MM.1S (cell line): ENCODE results near the gene FGD4.

Source experiments
- DNase-seq: peaks from one replicate; pipeline ENCODE4 v3.0.0-alpha.2; 2015
- H2AFZ ChIP-seq: fragments of 300-600 bp; sonication (generic); 2 replicates; pipeline ENCODE4 v1.6.0; 2016; ENCODE audit warnings: antibody characterized with exemption, low read length
- H3F3A ChIP-seq: fragments of 300-600 bp; sonication (generic); 2 replicates; pipeline ENCODE4 v1.6.1; 2016; ENCODE audit warnings: mild to moderate bottlenecking, antibody characterized with exemption, low read length, moderate library complexity, mixed read lengths; ENCODE audit not compliant: insufficient read depth
- H3K27ac ChIP-seq: fragments of 300-600 bp; sonication (generic); 2 replicates; pipeline ENCODE4 v1.5.1; 2016; ENCODE audit warnings: mild to moderate bottlenecking, low read length
- H3K27me3 ChIP-seq: fragments of 300-600 bp; sonication (generic); replicated peaks from 2 replicates; pipeline ENCODE4 v1.6.0; 2016; ENCODE audit warnings: low read length; ENCODE audit not compliant: insufficient read depth
- H3K36me3 ChIP-seq: fragments of 300-600 bp; sonication (generic); replicated peaks from 2 replicates; pipeline ENCODE4 v1.6.1; 2016; ENCODE audit warnings: mild to moderate bottlenecking, low read length, mixed read lengths; ENCODE audit not compliant: insufficient read depth
- H3K4me1 ChIP-seq: fragments of 300-600 bp; sonication (generic); 2 replicates; pipeline ENCODE4 v1.6.1; 2016; ENCODE audit warnings: low read length, mixed read lengths
- H3K4me2 ChIP-seq: fragments of 300-600 bp; sonication (generic); 2 replicates; pipeline ENCODE4 v1.6.0; 2016; ENCODE audit warnings: low read depth, low read length
- H3K4me3 ChIP-seq: fragments of 300-600 bp; sonication (generic); 2 replicates; pipeline ENCODE4 v1.5.1; 2016; ENCODE audit warnings: low read length, mixed read lengths
- H3K79me2 ChIP-seq: fragments of 300-600 bp; sonication (generic); 2 replicates; pipeline ENCODE4 v1.6.1; 2016; ENCODE audit warnings: mixed run types, low read length, mixed read lengths
- H3K9ac ChIP-seq: fragments of 300-600 bp; sonication (generic); 2 replicates; pipeline ENCODE4 v1.6.1; 2016; ENCODE audit warnings: low read length, mixed read lengths
- H3K9me2 ChIP-seq: fragments of 300-600 bp; sonication (generic); replicated peaks from 2 replicates; pipeline ENCODE4 v1.6.1; 2016; ENCODE audit warnings: mild to moderate bottlenecking, low read length, mixed read lengths; ENCODE audit not compliant: insufficient read depth
- H3K9me3 ChIP-seq: fragments of 300-600 bp; sonication (generic); replicated peaks from 2 replicates; pipeline ENCODE4 v1.6.1; 2016; ENCODE audit warnings: mild to moderate bottlenecking, low read length, mixed read lengths; ENCODE audit not compliant: insufficient read depth
- H4K20me1 ChIP-seq: fragments of 300-600 bp; sonication (generic); 2 replicates; pipeline ENCODE4 v1.6.1; 2016; ENCODE audit warnings: mild to moderate bottlenecking, low read length, moderate library complexity, mixed read lengths; ENCODE audit not compliant: insufficient read depth
- EZH2 ChIP-seq: fragments of 300-600 bp; sonication (generic); optimal IDR thresholded peaks from 2 replicates; pipeline ENCODE3; 2017; ENCODE audit warnings: low read depth, mild to moderate bottlenecking, antibody characterized with exemption, low read length, mixed read lengths
- EZH2phosphoT487 ChIP-seq: fragments of 300-600 bp; sonication (generic); IDR thresholded peaks from 2 replicates; pipeline ENCODE4 v1.6.1; 2018; ENCODE audit warnings: antibody characterized with exemption, low read length
- TF ChIP-seq, protein P1 (sequence below): fragments of 300-600 bp; sonication (generic); IDR thresholded peaks from 2 replicates; pipeline ENCODE4 v1.5.1; 2016; ENCODE audit warnings: antibody characterized with exemption, low read length, mixed read lengths

FGD4 gene

DNA sequence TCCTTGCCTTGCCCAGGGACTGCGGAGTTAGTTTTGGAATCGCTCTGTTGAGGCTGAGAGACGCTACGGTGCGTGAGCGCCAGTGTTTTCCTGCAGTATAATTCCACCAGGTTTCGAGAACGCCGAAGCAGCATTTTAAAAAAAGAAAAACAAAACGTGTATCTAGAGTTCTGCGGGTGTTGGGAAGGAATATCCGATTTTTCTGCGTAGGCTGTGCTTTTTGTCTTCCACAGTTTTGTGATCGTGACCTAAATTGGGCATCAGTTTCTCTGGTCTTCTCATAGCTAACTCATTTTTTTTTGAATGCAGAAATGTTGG, 280.5 kb downstream of the FGD4 start:
- Histone ChIP-seq H3K27me3 (no peaks in the 10 kb centered on the region), H3K27ac (peak overlapping the region; percentile 79), H4K20me1 (no peaks in the 10 kb centered on the region), H3K79me2 (peaks cover 52% of the 10 kb centered on the region), H3F3A (peaks cover 6% of the 10 kb centered on the region; the same call in 1 of the 2 replicates), H3K9ac (peak overlapping the region; percentile 86), H3K9me3 (no peaks in the 10 kb centered on the region), H3K4me3 (peak overlapping the region; percentile 90), H3K36me3 (peaks cover 5% of the 10 kb centered on the region; the same call in 1 of the 2 replicates), H2AFZ (peak overlapping the region; percentile 78), H3K4me2 (peak overlapping the region; percentile 92), H3K4me1 (peaks cover 7% of the 10 kb centered on the region), H3K9me2 (no peaks in the 10 kb centered on the region)
- DNase-seq, result no peak
- TF ChIP-seq EZH2 (no peak), EZH2phosphoT487 (no peak)
- TF ChIP-seq, protein P1, sequence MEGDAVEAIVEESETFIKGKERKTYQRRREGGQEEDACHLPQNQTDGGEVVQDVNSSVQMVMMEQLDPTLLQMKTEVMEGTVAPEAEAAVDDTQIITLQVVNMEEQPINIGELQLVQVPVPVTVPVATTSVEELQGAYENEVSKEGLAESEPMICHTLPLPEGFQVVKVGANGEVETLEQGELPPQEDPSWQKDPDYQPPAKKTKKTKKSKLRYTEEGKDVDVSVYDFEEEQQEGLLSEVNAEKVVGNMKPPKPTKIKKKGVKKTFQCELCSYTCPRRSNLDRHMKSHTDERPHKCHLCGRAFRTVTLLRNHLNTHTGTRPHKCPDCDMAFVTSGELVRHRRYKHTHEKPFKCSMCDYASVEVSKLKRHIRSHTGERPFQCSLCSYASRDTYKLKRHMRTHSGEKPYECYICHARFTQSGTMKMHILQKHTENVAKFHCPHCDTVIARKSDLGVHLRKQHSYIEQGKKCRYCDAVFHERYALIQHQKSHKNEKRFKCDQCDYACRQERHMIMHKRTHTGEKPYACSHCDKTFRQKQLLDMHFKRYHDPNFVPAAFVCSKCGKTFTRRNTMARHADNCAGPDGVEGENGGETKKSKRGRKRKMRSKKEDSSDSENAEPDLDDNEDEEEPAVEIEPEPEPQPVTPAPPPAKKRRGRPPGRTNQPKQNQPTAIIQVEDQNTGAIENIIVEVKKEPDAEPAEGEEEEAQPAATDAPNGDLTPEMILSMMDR, result no peak

DNA sequence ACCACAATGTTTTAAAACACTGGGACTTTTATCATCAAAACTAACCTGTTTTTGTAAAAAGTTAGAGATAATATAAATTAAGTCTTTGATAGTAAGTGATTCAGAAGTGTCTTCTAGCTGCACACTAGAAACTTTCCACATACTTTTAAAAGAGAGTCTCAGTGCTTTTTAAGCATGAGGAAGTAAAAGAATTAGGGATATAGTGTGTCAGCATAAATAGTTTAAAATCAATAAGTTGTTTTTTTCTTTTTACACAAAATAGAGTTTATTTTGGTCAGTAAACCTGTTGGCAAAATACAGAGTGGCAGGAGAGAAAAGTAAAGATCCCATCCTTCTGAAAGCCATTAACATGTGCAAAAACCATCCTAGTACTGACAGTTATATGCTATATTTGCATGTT, 281.4 kb downstream of the FGD4 start:
- Histone ChIP-seq H3K9me2 (no peaks in the 10 kb centered on the region), H3K27me3 (no peaks in the 10 kb centered on the region), H3F3A (peaks cover 6% of the 10 kb centered on the region; the same call in 1 of the 2 replicates), H3K36me3 (peaks cover 5% of the 10 kb centered on the region; the same call in 1 of the 2 replicates), H3K4me3 (peak overlapping the region; percentile 90), H3K27ac (no peak overlapping the region), H3K79me2 (peaks cover 62% of the 10 kb centered on the region), H4K20me1 (no peaks in the 10 kb centered on the region), H2AFZ (no peak overlapping the region), H3K9me3 (no peaks in the 10 kb centered on the region), H3K9ac (peak overlapping the region; percentile 86; the same call in 1 of the 2 replicates), H3K4me1 (peaks cover 7% of the 10 kb centered on the region), H3K4me2 (peak overlapping the region; percentile 92)
- no peak for DNase-seq
- no peak for TF ChIP-seq EZH2
- TF ChIP-seq, protein P1, result no peak
- TF ChIP-seq EZH2phosphoT487, result no peak

- Histone ChIP-seq H3K9me2 (no peaks in the 10 kb centered on the region), H3K9ac (peak overlapping the region; percentile 86; the same call in 1 of the 2 replicates), H3K36me3 (peaks cover 5% of the 10 kb centered on the region; the same call in 1 of the 2 replicates), H3K4me1 (peaks cover 7% of the 10 kb centered on the region), H3K4me3 (no peak overlapping the region), H3F3A (peaks cover 6% of the 10 kb centered on the region; the same call in 1 of the 2 replicates), H3K27me3 (no peaks in the 10 kb centered on the region), H2AFZ (no peak overlapping the region), H3K4me2 (peak overlapping the region; percentile 92), H4K20me1 (no peaks in the 10 kb centered on the region), H3K79me2 (peaks cover 66% of the 10 kb centered on the region), H3K9me3 (no peaks in the 10 kb centered on the region), H3K27ac (no peak overlapping the region)
- TF ChIP-seq EZH2phosphoT487 (no peak), EZH2 (no peak)
- TF ChIP-seq, protein P1, result no peak
- no peak for DNase-seq
Observed at GRCh38 chr12:32681272-32681671, 281.9 kb downstream of the FGD4 start.
